Endodermal cell (in vitro differentiated cells): Measurements from ENCODE around the gene AP3D1. TPM values are rescaled to one million over a fixed set of nuclear protein-coding genes. Genes with fewer than 3 reads are reported as not detected.

Experiments used
- DNase-seq: peaks from one replicate; pipeline ENCODE4 v3.0.0-alpha.2; 2017
- H3K27ac ChIP-seq: 2 replicates; pipeline ENCODE4 v1.5.1; 2013; ENCODE audit warnings: mild to moderate bottlenecking, low read depth, low read length, moderate library complexity
- H3K27me3 ChIP-seq: 2 replicates; pipeline ENCODE4 v1.6.1; 2013; ENCODE audit warnings: mild to moderate bottlenecking, low read length, moderate library complexity; ENCODE audit not compliant: insufficient read depth, control insufficient read depth, poor library complexity, severe bottlenecking
- H3K36me3 ChIP-seq: 2 replicates; pipeline ENCODE4 v1.7.0; 2013; ENCODE audit warnings: mild to moderate bottlenecking, low read length, moderate library complexity; ENCODE audit not compliant: control insufficient read depth, insufficient read depth
- H3K4me1 ChIP-seq: one replicate; pipeline ENCODE4 v1.7.0; 2013; ENCODE audit warnings: low read length; ENCODE audit not compliant: control insufficient read depth, insufficient read depth
- H3K4me3 ChIP-seq: 2 replicates; pipeline ENCODE4 v1.5.1; 2013; ENCODE audit warnings: mild to moderate bottlenecking, low read length, moderate library complexity
- H3K9ac ChIP-seq: 2 replicates; pipeline ENCODE4 v1.6.1; 2013; ENCODE audit warnings: mild to moderate bottlenecking, low read length, moderate library complexity; ENCODE audit not compliant: poor library complexity, severe bottlenecking; ENCODE audit errors: extremely low read depth
- H3K9me3 ChIP-seq: 2 replicates; pipeline ENCODE4 v1.6.1; 2013; ENCODE audit warnings: mild to moderate bottlenecking, low read length, moderate library complexity; ENCODE audit not compliant: control insufficient read depth
- H3K27ac Mint-ChIP-seq: 2 replicates; pipeline ENCODE4 v1.8.0; 2020; ENCODE audit warnings: mixed read lengths
- H3K27me3 Mint-ChIP-seq: 2 replicates; pipeline ENCODE4 v1.8.0; 2021; ENCODE audit warnings: mild to moderate bottlenecking, mixed read lengths; ENCODE audit not compliant: insufficient read depth
- H3K36me3 Mint-ChIP-seq: 2 replicates; pipeline ENCODE4 v1.8.0; 2020; ENCODE audit warnings: low read depth, mixed read lengths
- H3K4me1 Mint-ChIP-seq: 2 replicates; pipeline ENCODE4 v1.8.0; 2020; ENCODE audit warnings: mixed read lengths
- H3K4me3 Mint-ChIP-seq: 2 replicates; pipeline ENCODE4 v1.8.0; 2020; ENCODE audit warnings: mild to moderate bottlenecking, moderate library complexity, mixed read lengths
- H3K9me3 Mint-ChIP-seq: 2 replicates; pipeline ENCODE4 v1.8.0; 2020; ENCODE audit warnings: mild to moderate bottlenecking, mixed read lengths
- CTCF ChIP-seq: fragments of 200-600 bp; sonication (generic); conservative IDR thresholded peaks from 2 replicates; pipeline ENCODE4 v1.5.0; 2021; ENCODE audit warnings: antibody characterized with exemption, mild to moderate bottlenecking
- WGBS, 2 experiments: methylation state at CpG; one replicate each; pipeline versions ENCODE4 v1.1.5 to v1.1.7; 2013; ENCODE audit warnings: missing lambda C conversion rate in 2 of 2, mixed read lengths in 1 of 2; ENCODE audit not compliant: insufficient coverage in 1 of 2, insufficient read length in 1 of 2; 5-methylcytosine and 5-hydroxymethylcytosine counted together
- total RNA-seq, 2 donors: library from RNA; stranded (reverse); fragmentation: NEBNext Ultra II Directional in 1 of 2; extraction: Animal tissue kit (Norgen Biotek cat#: 25700) in 1 of 2; gene quantifications; 2 replicates in 1 of 2; 3 replicates in 1 of 2; pipeline ENCODE4 v1.2.1, GENCODE V29; 2021

AP3D1 gene
- total RNA-seq, 2 donors from 2014 or later, result 162 to 181 TPM

- no peak overlapping the region for H3K4me3 ChIP-seq
- no peak overlapping the region for H3K4me3 Mint-ChIP-seq
- H3K4me1 ChIP-seq, result no peaks in the 10 kb centered on the region
- TF ChIP-seq CTCF, result no peak
- H3K4me1 Mint-ChIP-seq, result no peaks in the 10 kb centered on the region
- peaks cover 21% of the 10 kb centered on the region for H3K9me3 ChIP-seq
- H3K9ac ChIP-seq, result no peak overlapping the region
- no peaks in the 10 kb centered on the region for H3K27me3 ChIP-seq
- H3K9me3 Mint-ChIP-seq, result peaks cover 29% of the 10 kb centered on the region
- H3K36me3 Mint-ChIP-seq, result peaks cover 74% of the 10 kb centered on the region
- H3K36me3 ChIP-seq, result peaks cover 79% of the 10 kb centered on the region
- H3K27ac ChIP-seq, result no peak overlapping the region
- H3K27ac Mint-ChIP-seq, result no peak overlapping the region
- no peak for DNase-seq
- no peaks in the 10 kb centered on the region for H3K27me3 Mint-ChIP-seq
- WGBS, 2 experiments, result 94 to 97% methylated on average over 15 to 23 of the region's 23 CpGs
Measured at GRCh38 chr19:2108251-2109016, 42.9 kb downstream of the AP3D1 start.

GRCh38 chr19:2103045-2103707 is 48.2 kb downstream of the AP3D1 start:
- H3K4me1 Mint-ChIP-seq, result no peaks in the 10 kb centered on the region
- H3K9me3 ChIP-seq, result peaks cover 21% of the 10 kb centered on the region
- H3K27me3 ChIP-seq, result no peaks in the 10 kb centered on the region
- H3K27ac ChIP-seq, result no peak overlapping the region
- no peak overlapping the region for H3K4me3 ChIP-seq
- no peak for DNase-seq
- H3K36me3 ChIP-seq, result peaks cover 79% of the 10 kb centered on the region
- H3K36me3 Mint-ChIP-seq, result peaks cover 75% of the 10 kb centered on the region
- no peaks in the 10 kb centered on the region for H3K4me1 ChIP-seq
- no peak overlapping the region for H3K9ac ChIP-seq
- TF ChIP-seq CTCF, result no peak
- no peak overlapping the region for H3K4me3 Mint-ChIP-seq
- 93 to 96% methylated on average over 18 to 20 of the region's 20 CpGs for WGBS, 2 experiments
- H3K27me3 Mint-ChIP-seq, result no peaks in the 10 kb centered on the region
- peaks cover 29% of the 10 kb centered on the region for H3K9me3 Mint-ChIP-seq
- no peak overlapping the region for H3K27ac Mint-ChIP-seq

DNA sequence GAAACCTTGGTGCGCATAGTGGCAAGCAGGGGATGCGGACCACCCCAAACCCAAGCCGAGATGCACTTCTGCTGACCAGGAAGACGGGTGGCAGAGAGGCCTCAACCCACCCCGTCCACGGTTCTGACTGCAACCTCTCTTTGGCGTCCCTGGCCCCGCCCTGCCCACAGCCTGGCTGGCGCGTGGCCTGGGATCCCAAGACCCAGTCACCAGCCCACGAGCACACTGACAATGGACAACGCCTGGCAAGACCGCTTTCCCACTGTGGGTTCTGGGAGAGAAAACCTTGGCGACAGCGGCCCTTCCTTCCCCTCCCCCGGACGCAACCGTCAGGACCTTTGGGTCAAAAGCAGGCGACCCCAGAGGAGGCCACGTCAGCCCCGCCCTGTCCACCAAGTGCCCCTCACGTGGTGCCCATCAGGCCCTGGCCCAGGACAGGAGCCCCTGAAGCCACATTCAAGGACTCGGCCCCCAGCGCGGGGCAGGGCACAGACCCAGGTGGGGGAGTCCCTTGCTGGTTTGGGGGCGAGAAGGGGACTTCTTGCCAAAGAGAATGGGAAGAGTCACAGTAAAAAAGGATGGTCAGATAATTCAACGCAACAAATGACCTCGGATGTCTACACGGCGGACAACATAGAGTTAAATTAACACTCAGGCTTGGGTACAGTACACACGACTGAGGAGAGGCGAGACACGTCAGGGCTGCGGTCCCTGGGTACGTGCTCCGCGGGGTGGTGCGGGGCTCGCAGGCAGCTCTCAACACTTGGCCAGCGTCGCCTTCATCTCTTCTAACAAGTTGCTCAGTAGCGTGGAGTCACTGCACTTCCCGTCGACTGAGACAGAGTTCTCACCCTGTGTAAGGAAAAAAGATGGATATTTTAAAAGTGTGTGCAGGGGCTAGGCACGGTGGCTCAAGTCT is 49.7 kb downstream of the AP3D1 start:
- H3K9me3 Mint-ChIP-seq, result peaks cover 22% of the 10 kb centered on the region
- peaks cover 4% of the 10 kb centered on the region for H3K4me1 ChIP-seq
- no peak overlapping the region for H3K4me3 Mint-ChIP-seq
- peaks cover 2% of the 10 kb centered on the region for H3K4me1 Mint-ChIP-seq
- no peak overlapping the region for H3K9ac ChIP-seq
- no peak overlapping the region for H3K27ac ChIP-seq
- H3K36me3 Mint-ChIP-seq, result peaks cover 60% of the 10 kb centered on the region
- H3K27me3 Mint-ChIP-seq, result no peaks in the 10 kb centered on the region
- H3K36me3 ChIP-seq, result peaks cover 65% of the 10 kb centered on the region
- H3K9me3 ChIP-seq, result peaks cover 19% of the 10 kb centered on the region
- TF ChIP-seq CTCF, result no peak
- no peak for DNase-seq
- no peaks in the 10 kb centered on the region for H3K27me3 ChIP-seq
- WGBS, 2 experiments, result 95% methylated on average over 25 to 45 of the region's 45 CpGs
- H3K4me3 ChIP-seq, result no peak overlapping the region
- no peak overlapping the region for H3K27ac Mint-ChIP-seq
